Neural progenitor cell (in vitro differentiated cells): ENCODE data around the gene TEDC1. TPM values are rescaled to one million over a fixed set of nuclear protein-coding genes. Genes with fewer than 3 reads are reported as not detected.

ENCODE experiments used
- DNase-seq: peaks from one replicate; pipeline ENCODE4 v3.0.0-alpha.2; 2016; ENCODE audit warnings: low spot score
- H2AFZ ChIP-seq: fragments of 200-600 bp; sonication (generic); replicated peaks from 2 replicates; pipeline ENCODE4 v1.6.1; 2016; ENCODE audit warnings: antibody characterized with exemption
- H3F3A ChIP-seq: fragments of 200-600 bp; sonication (generic); 2 replicates; pipeline ENCODE4 v1.6.1; 2016; ENCODE audit warnings: antibody characterized with exemption, low read depth
- H3K27ac ChIP-seq: fragments of 200-600 bp; sonication (generic); 2 replicates; pipeline ENCODE4 v1.5.1; 2016; ENCODE audit warnings: mild to moderate bottlenecking
- H3K27me3 ChIP-seq: fragments of 200-600 bp; sonication (generic); 2 replicates; pipeline ENCODE4 v1.6.1; 2016; ENCODE audit warnings: mild to moderate bottlenecking, moderate library complexity
- H3K36me3 ChIP-seq: fragments of 200-600 bp; sonication (generic); 2 replicates; pipeline ENCODE4 v1.5.1; 2016
- H3K4me1 ChIP-seq: fragments of 200-600 bp; sonication (generic); 2 replicates; pipeline ENCODE4 v1.6.1; 2016; ENCODE audit warnings: mixed run types
- H3K4me2 ChIP-seq: fragments of 200-600 bp; sonication (generic); 2 replicates; pipeline ENCODE4 v1.6.1; 2016
- H3K4me3 ChIP-seq: fragments of 200-600 bp; sonication (generic); 2 replicates; pipeline ENCODE4 v1.5.1; 2016
- H3K79me2 ChIP-seq: fragments of 200-600 bp; sonication (generic); 2 replicates; pipeline ENCODE4 v1.6.1; 2016; ENCODE audit warnings: low read depth
- H3K9ac ChIP-seq: fragments of 200-600 bp; sonication (generic); 2 replicates; pipeline ENCODE4 v1.6.1; 2016
- H3K9me3 ChIP-seq: fragments of 200-600 bp; sonication (generic); 2 replicates; pipeline ENCODE4 v1.5.1; 2016; ENCODE audit warnings: low read depth
- H4K20me1 ChIP-seq: fragments of 200-600 bp; sonication (generic); 2 replicates; pipeline ENCODE4 v1.6.1; 2016; ENCODE audit warnings: low read depth
- H3K27ac Mint-ChIP-seq: 3 replicates; pipeline ENCODE4 v1.8.0; 2021; ENCODE audit warnings: mixed read lengths
- H3K27me3 Mint-ChIP-seq: 2 replicates; pipeline ENCODE4 v1.8.0; 2022; ENCODE audit warnings: low read depth, mild to moderate bottlenecking, inconsistent platforms, moderate library complexity, mixed read lengths; ENCODE audit not compliant: insufficient read depth
- H3K36me3 Mint-ChIP-seq: 3 replicates; pipeline ENCODE4 v1.8.0; 2021; ENCODE audit warnings: mixed read lengths
- H3K4me1 Mint-ChIP-seq: 3 replicates; pipeline ENCODE4 v1.8.0; 2021; ENCODE audit warnings: mixed read lengths
- H3K4me3 Mint-ChIP-seq: 3 replicates; pipeline ENCODE4 v1.8.0; 2021; ENCODE audit warnings: mild to moderate bottlenecking, moderate library complexity, mixed read lengths
- H3K9me3 Mint-ChIP-seq: 3 replicates; pipeline ENCODE4 v1.8.0; 2020; ENCODE audit warnings: mixed read lengths
- EZH2 ChIP-seq: fragments of 200-600 bp; sonication (generic); IDR thresholded peaks from 2 replicates; pipeline ENCODE4 v1.6.1; 2017; ENCODE audit warnings: antibody characterized with exemption, mild to moderate bottlenecking, moderate library complexity
- EZH2phosphoT487 ChIP-seq: fragments of 200-600 bp; sonication (generic); IDR thresholded peaks from 2 replicates; pipeline ENCODE4 v1.6.1; 2017; ENCODE audit warnings: antibody characterized with exemption
- total RNA-seq: library from RNA; depleted of rRNA; stranded (reverse); fragments of >200 nt; gene quantifications from 2 replicates; pipeline ENCODE4 v1.2.3, GENCODE V29; 2015; ENCODE audit warnings: low replicate concordance
- TF ChIP-seq, protein P1 (sequence below): fragments of 200-600 bp; sonication (generic); IDR thresholded peaks from 2 replicates; pipeline ENCODE4 v1.5.1; 2017; ENCODE audit warnings: antibody characterized with exemption, mild to moderate bottlenecking

Gene TEDC1
- total RNA-seq, 1 donor from 2014 or later: 3.6 TPM

DNA sequence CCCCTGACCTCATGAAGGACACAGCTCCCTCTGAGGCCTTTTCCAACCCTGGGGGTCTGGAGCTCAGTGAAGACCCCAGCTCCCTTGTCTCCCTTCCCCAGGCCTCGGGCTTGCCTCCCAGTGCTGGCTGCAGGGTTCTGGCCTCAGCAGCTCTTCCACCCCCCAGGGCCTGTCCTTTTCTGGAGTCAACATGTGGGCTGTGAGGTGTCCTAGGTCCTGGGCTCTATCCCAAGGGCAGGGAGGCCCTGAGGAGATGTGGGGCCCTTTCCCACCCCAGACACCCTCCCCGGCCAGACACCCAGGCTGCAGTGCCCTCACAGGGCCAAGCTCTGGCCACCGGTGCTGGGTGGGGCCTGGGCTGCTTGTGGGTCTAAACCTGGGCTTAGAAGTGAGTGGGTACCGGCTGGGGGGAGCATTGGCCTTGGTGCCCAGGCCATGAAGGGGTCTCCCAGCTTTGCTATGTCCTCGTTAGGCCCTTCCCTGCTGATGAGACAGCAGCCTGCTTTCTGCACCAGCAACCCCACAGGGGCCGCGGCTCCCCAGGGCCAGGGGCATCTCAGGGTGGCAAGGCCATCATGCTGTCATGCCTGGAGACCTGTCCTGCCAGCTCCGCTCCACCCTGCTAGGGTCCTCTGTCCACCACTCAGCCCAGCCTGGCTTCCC is 19.1 kb upstream of the TEDC1 start:
- Mint-ChIP-seq H3K27me3 (peaks cover 2% of the 10 kb centered on the region), H3K9me3 (no peaks in the 10 kb centered on the region), H3K36me3 (no peaks in the 10 kb centered on the region), H3K27ac (no peak overlapping the region), H3K4me1 (peaks cover 20% of the 10 kb centered on the region), H3K4me3 (peak overlapping the region; percentile 33)
- no peak overlapping the region for H3K4me2 ChIP-seq
- H3K9ac ChIP-seq: no peak overlapping the region
- H4K20me1 ChIP-seq: peaks cover 55% of the 10 kb centered on the region
- DNase-seq: no peak
- peaks cover 31% of the 10 kb centered on the region for H3F3A ChIP-seq
- H3K36me3 ChIP-seq: no peaks in the 10 kb centered on the region
- H3K27ac ChIP-seq: no peak overlapping the region
- H3K79me2 ChIP-seq: no peaks in the 10 kb centered on the region
- no peaks in the 10 kb centered on the region for H3K9me3 ChIP-seq
- H2AFZ ChIP-seq: no peak overlapping the region
- peaks cover 24% of the 10 kb centered on the region for H3K27me3 ChIP-seq
- no peak for TF ChIP-seq EZH2phosphoT487
- H3K4me1 ChIP-seq: peaks cover 31% of the 10 kb centered on the region
- H3K4me3 ChIP-seq: no peak overlapping the region

DNA sequence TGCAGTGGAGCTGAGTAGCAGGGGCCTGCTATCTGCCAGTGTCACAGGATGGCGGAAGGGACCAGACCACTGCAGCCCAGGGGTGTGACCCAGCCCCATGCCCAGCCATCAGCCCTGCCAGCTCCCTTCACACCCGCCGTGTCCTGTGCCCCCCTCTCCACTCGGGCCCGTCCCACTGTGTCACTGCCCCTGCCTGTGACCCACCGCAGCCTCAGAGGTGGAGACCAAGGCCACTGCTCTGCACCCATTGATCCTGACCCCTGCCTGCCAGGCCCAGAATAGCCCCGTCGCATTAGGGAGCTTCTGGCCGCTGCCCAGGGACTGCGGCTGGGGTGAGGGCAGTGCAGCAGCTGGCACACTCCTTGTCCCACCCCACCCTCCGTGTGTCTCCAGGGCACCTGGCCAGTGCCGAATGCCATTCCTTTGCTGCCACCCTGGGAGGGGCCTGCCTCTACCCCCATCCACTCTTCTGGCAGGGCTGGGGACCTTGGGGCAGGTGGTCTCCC is 18.5 kb upstream of the TEDC1 start:
- Histone ChIP-seq H3K4me3 (no peak overlapping the region), H3F3A (peaks cover 31% of the 10 kb centered on the region), H3K27me3 (peaks cover 29% of the 10 kb centered on the region), H3K36me3 (no peaks in the 10 kb centered on the region), H3K27ac (no peak overlapping the region), H4K20me1 (peaks cover 55% of the 10 kb centered on the region), H3K9me3 (no peaks in the 10 kb centered on the region), H3K4me2 (no peak overlapping the region), H3K79me2 (no peaks in the 10 kb centered on the region), H2AFZ (no peak overlapping the region), H3K9ac (no peak overlapping the region), H3K4me1 (peaks cover 31% of the 10 kb centered on the region)
- peak overlapping the region; percentile 33 for H3K4me3 Mint-ChIP-seq
- no peaks in the 10 kb centered on the region for H3K9me3 Mint-ChIP-seq
- DNase-seq: no peak
- peaks cover 6% of the 10 kb centered on the region for H3K27me3 Mint-ChIP-seq
- no peak for TF ChIP-seq EZH2
- TF ChIP-seq, protein P1, sequence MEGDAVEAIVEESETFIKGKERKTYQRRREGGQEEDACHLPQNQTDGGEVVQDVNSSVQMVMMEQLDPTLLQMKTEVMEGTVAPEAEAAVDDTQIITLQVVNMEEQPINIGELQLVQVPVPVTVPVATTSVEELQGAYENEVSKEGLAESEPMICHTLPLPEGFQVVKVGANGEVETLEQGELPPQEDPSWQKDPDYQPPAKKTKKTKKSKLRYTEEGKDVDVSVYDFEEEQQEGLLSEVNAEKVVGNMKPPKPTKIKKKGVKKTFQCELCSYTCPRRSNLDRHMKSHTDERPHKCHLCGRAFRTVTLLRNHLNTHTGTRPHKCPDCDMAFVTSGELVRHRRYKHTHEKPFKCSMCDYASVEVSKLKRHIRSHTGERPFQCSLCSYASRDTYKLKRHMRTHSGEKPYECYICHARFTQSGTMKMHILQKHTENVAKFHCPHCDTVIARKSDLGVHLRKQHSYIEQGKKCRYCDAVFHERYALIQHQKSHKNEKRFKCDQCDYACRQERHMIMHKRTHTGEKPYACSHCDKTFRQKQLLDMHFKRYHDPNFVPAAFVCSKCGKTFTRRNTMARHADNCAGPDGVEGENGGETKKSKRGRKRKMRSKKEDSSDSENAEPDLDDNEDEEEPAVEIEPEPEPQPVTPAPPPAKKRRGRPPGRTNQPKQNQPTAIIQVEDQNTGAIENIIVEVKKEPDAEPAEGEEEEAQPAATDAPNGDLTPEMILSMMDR: no peak
- no peak for TF ChIP-seq EZH2phosphoT487
- no peak overlapping the region for H3K27ac Mint-ChIP-seq
- no peaks in the 10 kb centered on the region for H3K36me3 Mint-ChIP-seq
- H3K4me1 Mint-ChIP-seq: peaks cover 24% of the 10 kb centered on the region

DNA sequence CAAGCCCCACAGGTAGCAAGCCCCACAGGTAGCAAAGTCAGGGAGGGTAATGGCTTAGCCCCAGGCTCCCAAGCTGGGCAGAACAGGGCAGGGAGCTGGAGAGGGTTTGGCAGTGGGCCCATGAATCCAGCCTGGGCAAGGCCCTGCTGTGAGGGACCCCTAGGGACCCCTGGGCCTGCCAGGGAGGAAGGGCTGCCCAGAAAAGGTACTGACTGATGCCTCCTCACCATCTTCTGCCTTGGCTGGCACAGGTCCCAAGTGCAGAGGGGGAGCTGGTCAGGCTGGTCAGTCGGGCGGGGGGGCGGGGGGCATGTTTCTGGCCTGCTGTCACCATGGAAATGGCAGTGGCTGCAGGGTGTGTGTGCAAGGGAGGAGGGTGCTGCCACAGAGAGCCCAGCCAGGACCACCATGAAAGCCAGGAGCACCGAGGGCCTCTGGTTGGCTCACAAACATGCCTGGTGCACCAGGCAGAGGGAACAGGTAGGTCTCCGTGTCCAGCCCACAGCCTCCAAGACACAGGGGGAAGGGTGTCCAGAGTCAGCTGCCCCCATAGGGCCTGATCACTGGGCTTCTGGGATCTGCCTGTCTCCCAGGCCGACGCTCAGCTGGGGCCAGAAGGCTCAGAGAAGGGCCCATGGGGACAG is 17.9 kb upstream of the TEDC1 start:
- H3K27me3 ChIP-seq: peaks cover 36% of the 10 kb centered on the region
- Mint-ChIP-seq H3K36me3 (no peaks in the 10 kb centered on the region), H3K27me3 (peaks cover 6% of the 10 kb centered on the region), H3K4me3 (no peak overlapping the region), H3K4me1 (peaks cover 24% of the 10 kb centered on the region), H3K27ac (no peak overlapping the region), H3K9me3 (no peaks in the 10 kb centered on the region)
- H3K9ac ChIP-seq: no peak overlapping the region
- peak overlapping the region; percentile 78 for H3K4me3 ChIP-seq
- H3K9me3 ChIP-seq: no peaks in the 10 kb centered on the region
- peak overlapping the region; percentile 73 for H3K4me2 ChIP-seq
- H3K27ac ChIP-seq: no peak overlapping the region
- H4K20me1 ChIP-seq: peaks cover 58% of the 10 kb centered on the region
- H3F3A ChIP-seq: peaks cover 31% of the 10 kb centered on the region
- DNase-seq: no peak
- H3K4me1 ChIP-seq: peaks cover 33% of the 10 kb centered on the region
- no peaks in the 10 kb centered on the region for H3K79me2 ChIP-seq
- no peak overlapping the region for H2AFZ ChIP-seq
- TF ChIP-seq, protein P1: no peak
- TF ChIP-seq EZH2phosphoT487 (no peak), EZH2 (no peak)
- H3K36me3 ChIP-seq: no peaks in the 10 kb centered on the region
